Spleen (tissue), 11 donors: ENCODE data around the gene PTPRT. TPM values are rescaled to one million over a fixed set of nuclear protein-coding genes. Genes with fewer than 3 reads are reported as not detected.

Experiments
- DNase-seq: peaks from one replicate; pipeline ENCODE4 v3.0.0-alpha.2; 2020
- H3K27ac ChIP-seq, 8 donors: fragments of 200-600 bp; sonication (generic) in 7 of 8; 1 replicate in 4 of 8; 2 replicates in 4 of 8; pipeline versions ENCODE4 v1.5.0 to v1.8.0; 2016 to 2021; ENCODE audit warnings: inconsistent platforms in 4 of 8, mild to moderate bottlenecking in 4 of 8, moderate library complexity in 1 of 8
- H3K27me3 ChIP-seq, 7 donors: fragments of 200-600 bp; sonication (generic) in 6 of 7; replicated peaks in 1 of 7; 1 replicate in 4 of 7; 2 replicates in 3 of 7; pipeline versions ENCODE4 v1.5.0 to v1.8.0; 2016 to 2021; ENCODE audit warnings: inconsistent platforms in 3 of 7, mild to moderate bottlenecking in 1 of 7
- H3K36me3 ChIP-seq, 6 donors: fragments of 200-600 bp; sonication (generic) in 5 of 6; 1 replicate in 4 of 6; 2 replicates in 2 of 6; pipeline versions ENCODE4 v1.5.0 to v1.8.0; 2016 to 2021; ENCODE audit warnings: inconsistent platforms in 2 of 6
- H3K4me1 ChIP-seq, 6 donors: fragments of 200-600 bp; sonication (generic) in 5 of 6; 1 replicate in 3 of 6; 2 replicates in 3 of 6; pipeline versions ENCODE4 v1.5.0 to v1.8.0; 2016 to 2021; ENCODE audit warnings: inconsistent platforms in 3 of 6
- H3K4me3 ChIP-seq, 8 donors: fragments of 200-600 bp; sonication (generic) in 7 of 8; 1 replicate in 4 of 8; 2 replicates in 4 of 8; pipeline versions ENCODE4 v1.5.0 to v1.8.0; 2016 to 2021; ENCODE audit warnings: inconsistent platforms in 4 of 8, mild to moderate bottlenecking in 4 of 8, moderate library complexity in 2 of 8
- H3K9me3 ChIP-seq, 8 donors: fragments of 200-600 bp; sonication (generic) in 7 of 8; 1 replicate in 4 of 8; 2 replicates in 4 of 8; pipeline versions ENCODE4 v1.5.0 to v1.8.0; 2016 to 2021; ENCODE audit warnings: inconsistent platforms in 4 of 8
- CTCF ChIP-seq, 11 experiments: fragments of 200-600 bp in 7 of 11; fragments of 450-650 bp in 4 of 11; sonication (generic) in 4 of 11; IDR thresholded peaks in 8 of 11; conservative IDR thresholded peaks in 3 of 11; 1 replicate in 7 of 11; 2 replicates in 4 of 11; pipeline versions ENCODE4 v1.4.0 to v1.8.0; 2016 to 2021; ENCODE audit warnings: antibody characterized with exemption in 11 of 11, inconsistent platforms in 4 of 11, mild to moderate bottlenecking in 1 of 11
- POLR2A ChIP-seq, 3 donors: fragments of 450-650 bp; IDR thresholded peaks; one replicate each; pipeline ENCODE4 v1.5.1; 2017; ENCODE audit warnings: antibody characterized with exemption in 3 of 3, mild to moderate bottlenecking in 1 of 3
- POLR2AphosphoS5 ChIP-seq, 3 donors: sonication (generic); formaldehyde crosslinking; IDR thresholded peaks; one replicate each; pipeline ENCODE4 v1.5.1; 2017; ENCODE audit warnings: antibody characterized with exemption in 3 of 3
- WGBS, 5 donors: extraction: QIAGEN DNeasy Blood & Tissue Kit in 3 of 5; methylation state at CpG; one replicate each; pipeline versions ENCODE4 v1.1.5 to v1.1.7; 2013 to 2018; 5-methylcytosine and 5-hydroxymethylcytosine counted together
- intact Hi-C: fragments of 100-400 bp; cut with DNase I; formaldehyde crosslinking; loops from one replicate; pipeline ENCODE4 v1.15.0; 2023; ENCODE audit warnings: low total_unique reads
- polyA plus RNA-seq, 3 donors: library from polyadenylated mRNA; stranded (reverse); fragments of 200-250 nt; gene quantifications; one replicate each; pipeline ENCODE4 v1.2.1, GENCODE V29; 2013
- total RNA-seq, 7 donors: library from RNA; depleted of rRNA in 3 of 7; stranded (reverse); fragments of >200 nt in 3 of 7; fragmentation: NEBNext Ultra II Directional in 4 of 7; extraction: Animal tissue kit (Norgen Biotek cat#: 25700) in 4 of 7; gene quantifications; one replicate each; pipeline versions ENCODE4 v1.1.0 to v1.2.1, GENCODE V29; 2016 to 2021
- donor health status: healthy with polysubstance abuse.
- donor health status: DM: no; HTN: no; CAD: no; lungs with moderate emphysema.
- donor health status: DM: no; HTN: no; CAD: no.
- donor health status: Bipolar disorder and iron deficiency.
- donor health status: healthy.
- donor health status: DM: no; HTN: no; CAD: no.
- donor health status: DM: yes; HTN: yes; CAD: no.

Gene PTPRT
- total and polyA plus RNA-seq, 10 donors: 0.02 to 4.7 (median 1.2) TPM

GRCh38 chr20:43210901-43211300, 21.2 kb upstream of the PTPRT start:
- Histone ChIP-seq H3K9me3 (peaks cover 0 to under 1% (median 0%) of the 10 kb centered on the region in 8 donors), H3K4me1 (no peaks in the 10 kb centered on the region), H3K27me3 (peaks cover 0 to 11% (median 0%) of the 10 kb centered on the region in 7 donors), H3K36me3 (no peaks in the 10 kb centered on the region), H3K27ac (no peak overlapping the region), H3K4me3 (no peak overlapping the region)
- intact Hi-C loops: no loop called here
- TF ChIP-seq POLR2AphosphoS5 (IDR thresholded peaks at IDR 0.05): no peak
- TF ChIP-seq POLR2A (IDR thresholded peaks at IDR 0.05): no peak
- TF ChIP-seq CTCF (IDR thresholded peaks at IDR 0.05 in 8 of 11, conservative IDR thresholded peaks at IDR 0.05 in 3 of 11): no peak
- 47 to 69% (median 61%) methylated on average over 3 of the region's 3 CpGs for WGBS, 5 donors
- DNase-seq: no peak

- Histone ChIP-seq H3K4me3 (no peak overlapping the region), H3K9me3 (peaks cover 0 to 7% (median 0%) of the 10 kb centered on the region in 8 donors), H3K4me1 (no peaks in the 10 kb centered on the region), H3K27ac (no peak overlapping the region), H3K27me3 (peaks cover 0 to 2% (median 0%) of the 10 kb centered on the region in 7 donors), H3K36me3 (no peaks in the 10 kb centered on the region)
- TF ChIP-seq POLR2A (IDR thresholded peaks at IDR 0.05): no peak
- TF ChIP-seq POLR2AphosphoS5 (IDR thresholded peaks at IDR 0.05): no peak
- no peak for TF ChIP-seq CTCF (IDR thresholded peaks at IDR 0.05 in 8 of 11, conservative IDR thresholded peaks at IDR 0.05 in 3 of 11)
- 67 to 82% (median 76%) methylated on average over 2 of the region's 2 CpGs for WGBS, 5 donors
- intact Hi-C loops: no loop called here
- DNase-seq: no peak
These were observed 20.1 kb upstream of the PTPRT start for GRCh38 chr20:43209831-43210230.

- Histone ChIP-seq H3K4me3 (no peak overlapping the region), H3K36me3 (no peaks in the 10 kb centered on the region), H3K9me3 (peaks cover 0 to 7% (median 0%) of the 10 kb centered on the region in 8 donors), H3K27ac (no peak overlapping the region), H3K27me3 (no peaks in the 10 kb centered on the region), H3K4me1 (no peaks in the 10 kb centered on the region)
- intact Hi-C loops: no loop called here
- DNase-seq: no peak
- no peak for TF ChIP-seq POLR2AphosphoS5 (IDR thresholded peaks at IDR 0.05)
- TF ChIP-seq CTCF (IDR thresholded peaks at IDR 0.05 in 8 of 11, conservative IDR thresholded peaks at IDR 0.05 in 3 of 11): no peak
- no peak for TF ChIP-seq POLR2A (IDR thresholded peaks at IDR 0.05)
- WGBS, 5 donors: 73 to 80% (median 79%) methylated on average over 4 of the region's 4 CpGs
These were observed 16.0 kb upstream of the PTPRT start for GRCh38 chr20:43205699-43206098.

GRCh38 chr20:43202100-43202499, 12.4 kb upstream of the PTPRT start:
- WGBS, 5 donors: 86 to 92% (median 91%) methylated on average over 6 of the region's 6 CpGs
- intact Hi-C loops: no loop called here
- DNase-seq: no peak
- no peak for TF ChIP-seq POLR2AphosphoS5 (IDR thresholded peaks at IDR 0.05)
- TF ChIP-seq POLR2A (IDR thresholded peaks at IDR 0.05): no peak
- no peak for TF ChIP-seq CTCF (IDR thresholded peaks at IDR 0.05 in 8 of 11, conservative IDR thresholded peaks at IDR 0.05 in 3 of 11)
- H3K27ac ChIP-seq: no peak overlapping the region
- peaks cover 0 to 6% (median 0%) of the 10 kb centered on the region in 7 donors for H3K27me3 ChIP-seq
- no peaks in the 10 kb centered on the region for H3K36me3 ChIP-seq
- no peak overlapping the region for H3K4me3 ChIP-seq
- peaks cover 0 to 7% (median 0%) of the 10 kb centered on the region in 8 donors for H3K9me3 ChIP-seq
- H3K4me1 ChIP-seq: no peaks in the 10 kb centered on the region
